ENCODE data around the gene ELL. TPM values are rescaled to one million over a fixed set of nuclear protein-coding genes. Genes with fewer than 3 reads are reported as not detected.

The ELL gene
- total RNA-seq = 10 to 100 TPM; 61.1 to 64.3 (median 63.8) TPM
- 13.9 TPM for total RNA-seq (2013)

GRCh38 chr19:18521692-18522123 is at the start of gene ELL:
ELL (minus strand) TSS chr19:18522070; CDS start chr19:18522055, 15 bp downstream.
- H3K27me3 Mint-ChIP-seq (ENCODE audit: low read depth in 2 of 2) = no peaks in the 10 kb centered on the region
- TF ChIP-seq, protein P1, sequence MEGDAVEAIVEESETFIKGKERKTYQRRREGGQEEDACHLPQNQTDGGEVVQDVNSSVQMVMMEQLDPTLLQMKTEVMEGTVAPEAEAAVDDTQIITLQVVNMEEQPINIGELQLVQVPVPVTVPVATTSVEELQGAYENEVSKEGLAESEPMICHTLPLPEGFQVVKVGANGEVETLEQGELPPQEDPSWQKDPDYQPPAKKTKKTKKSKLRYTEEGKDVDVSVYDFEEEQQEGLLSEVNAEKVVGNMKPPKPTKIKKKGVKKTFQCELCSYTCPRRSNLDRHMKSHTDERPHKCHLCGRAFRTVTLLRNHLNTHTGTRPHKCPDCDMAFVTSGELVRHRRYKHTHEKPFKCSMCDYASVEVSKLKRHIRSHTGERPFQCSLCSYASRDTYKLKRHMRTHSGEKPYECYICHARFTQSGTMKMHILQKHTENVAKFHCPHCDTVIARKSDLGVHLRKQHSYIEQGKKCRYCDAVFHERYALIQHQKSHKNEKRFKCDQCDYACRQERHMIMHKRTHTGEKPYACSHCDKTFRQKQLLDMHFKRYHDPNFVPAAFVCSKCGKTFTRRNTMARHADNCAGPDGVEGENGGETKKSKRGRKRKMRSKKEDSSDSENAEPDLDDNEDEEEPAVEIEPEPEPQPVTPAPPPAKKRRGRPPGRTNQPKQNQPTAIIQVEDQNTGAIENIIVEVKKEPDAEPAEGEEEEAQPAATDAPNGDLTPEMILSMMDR (IDR thresholded peaks at IDR 0.05) = peak; percentile 9
- peak within 1 kb of the TSS; percentile 92 to 98 for H3K27ac Mint-ChIP-seq
- Histone ChIP-seq H3K4me3 (ENCODE audit: low read length) (peak within 1 kb of the TSS; percentile 96), H3K4me1 (ENCODE audit: control insufficient read depth, insufficient read depth, low read length) (peaks cover 38% of the 10 kb centered on the region), H3K27me3 (ENCODE audit: control insufficient read depth, insufficient read depth, low read length) (no peaks in the 10 kb centered on the region), H3K27ac (ENCODE audit: low read length) (peak within 1 kb of the TSS; percentile 98), H3K36me3 (ENCODE audit: control insufficient read depth, insufficient read depth, low read length) (no peaks in the 10 kb centered on the region), H3K9me3 (ENCODE audit: control insufficient read depth, insufficient read depth, low read length) (no peaks in the 10 kb centered on the region)
- H3K9me3 Mint-ChIP-seq = no peaks in the 10 kb centered on the region
- peaks cover 24 to 25% of the 10 kb centered on the region in 2 donors for H3K4me1 Mint-ChIP-seq
- DNase-seq (no peak), ATAC-seq (peak in 2 of 3 donors; percentile 0 to 1)
- H3K4me3 Mint-ChIP-seq = peak within 1 kb of the TSS; percentile 91
- under 1% methylated on average over 52 of the region's 52 CpGs for WGBS (ENCODE audit: insufficient coverage)
- intact Hi-C loops (cut with micrococcal nuclease) = loop anchor here (1.0 to 5.0 kb wide), 7 partner anchors 25 to 311 kb away; partner anchors contain the start of genes KLHL26, KXD1, REX1BD and UBA52
- no peaks in the 10 kb centered on the region for H3K36me3 Mint-ChIP-seq

- no peaks in the 10 kb centered on the region for H3K27me3 Mint-ChIP-seq (ENCODE audit: low read depth in 2 of 2)
These were observed 46.5 kb upstream of the ELL start for GRCh38 chr19:18568367-18568766.

DNA sequence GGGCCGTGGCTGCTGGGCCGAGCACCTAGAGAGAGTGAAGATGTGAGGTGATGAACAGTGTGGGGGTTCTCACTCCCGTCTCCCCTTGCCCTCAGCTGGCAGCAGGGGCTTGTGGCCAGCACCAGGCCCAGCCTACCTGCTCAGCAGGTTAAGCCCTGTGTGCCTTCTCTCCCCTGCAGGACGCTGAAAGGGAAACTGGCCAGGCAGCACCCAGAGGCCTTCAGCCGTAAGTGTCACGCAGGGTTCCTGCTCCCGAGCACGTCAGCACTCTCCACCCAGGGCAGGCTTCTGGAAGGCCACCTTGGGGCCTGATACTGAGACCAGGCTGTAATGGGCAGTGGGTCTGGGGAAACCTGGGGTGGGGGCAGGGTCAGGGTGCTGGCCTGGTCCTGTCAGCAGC is 45.1 kb upstream of the ELL start:
- no peaks in the 10 kb centered on the region for H3K9me3 ChIP-seq (ENCODE audit: control insufficient read depth, insufficient read depth, low read length)
- H3K36me3 ChIP-seq (ENCODE audit: control insufficient read depth, insufficient read depth, low read length) = peaks cover 62% of the 10 kb centered on the region
- no peaks in the 10 kb centered on the region for H3K27me3 ChIP-seq (ENCODE audit: control insufficient read depth, insufficient read depth, low read length)
- peaks cover 9% of the 10 kb centered on the region for H3K4me1 ChIP-seq (ENCODE audit: control insufficient read depth, insufficient read depth, low read length)
- no peak for ATAC-seq
- no peak overlapping the region for H3K4me3 Mint-ChIP-seq
- H3K36me3 Mint-ChIP-seq = no peaks in the 10 kb centered on the region
- H3K27ac ChIP-seq (ENCODE audit: low read length) = no peak overlapping the region
- H3K27ac Mint-ChIP-seq = no peak overlapping the region
- no peak for DNase-seq
- intact Hi-C loops (cut with micrococcal nuclease) = no loop called here
- H3K9me3 Mint-ChIP-seq = no peaks in the 10 kb centered on the region
- H3K4me3 ChIP-seq (ENCODE audit: low read length) = no peak overlapping the region
- 98% methylated on average over 8 of the region's 8 CpGs for WGBS (ENCODE audit: insufficient coverage)
- peaks cover 9% of the 10 kb centered on the region in 2 donors for H3K4me1 Mint-ChIP-seq
- H3K27me3 Mint-ChIP-seq (ENCODE audit: low read depth in 2 of 2) = no peaks in the 10 kb centered on the region
- TF ChIP-seq, protein P1 (IDR thresholded peaks at IDR 0.05) = no peak

More at GRCh38 chr19:18568367-18568766, 46.5 kb upstream of the ELL start:
- no peak overlapping the region for H3K27ac ChIP-seq (ENCODE audit: low read length)
- WGBS (ENCODE audit: insufficient coverage) = 98% methylated on average over 15 of the region's 15 CpGs
- H3K9me3 ChIP-seq (ENCODE audit: control insufficient read depth, insufficient read depth, low read length) = no peaks in the 10 kb centered on the region
- TF ChIP-seq, protein P1 (IDR thresholded peaks at IDR 0.05) = no peak
- Mint-ChIP-seq H3K36me3 (no peaks in the 10 kb centered on the region), H3K27ac (no peak overlapping the region), H3K4me3 (no peak overlapping the region), H3K4me1 (peaks cover 19 to 21% of the 10 kb centered on the region in 2 donors), H3K9me3 (no peaks in the 10 kb centered on the region)
- ATAC-seq = no peak
- no peaks in the 10 kb centered on the region for H3K27me3 ChIP-seq (ENCODE audit: control insufficient read depth, insufficient read depth, low read length)
- DNase-seq = no peak
- peaks cover 23% of the 10 kb centered on the region for H3K4me1 ChIP-seq (ENCODE audit: control insufficient read depth, insufficient read depth, low read length)
- no peak overlapping the region for H3K4me3 ChIP-seq (ENCODE audit: low read length)
- intact Hi-C loops (cut with micrococcal nuclease) = no loop called here
- peaks cover 56% of the 10 kb centered on the region for H3K36me3 ChIP-seq (ENCODE audit: control insufficient read depth, insufficient read depth, low read length)

GRCh38 chr19:18562086-18562485 is 40.2 kb upstream of the ELL start:
- Mint-ChIP-seq H3K9me3 (no peaks in the 10 kb centered on the region), H3K27me3 (ENCODE audit: low read depth in 2 of 2) (no peaks in the 10 kb centered on the region), H3K4me1 (peaks cover 8 to 21% of the 10 kb centered on the region in 2 donors), H3K27ac (no peak overlapping the region), H3K4me3 (no peak overlapping the region), H3K36me3 (no peaks in the 10 kb centered on the region)
- Histone ChIP-seq H3K9me3 (ENCODE audit: control insufficient read depth, insufficient read depth, low read length) (no peaks in the 10 kb centered on the region), H3K4me1 (ENCODE audit: control insufficient read depth, insufficient read depth, low read length) (peaks cover 18% of the 10 kb centered on the region), H3K27me3 (ENCODE audit: control insufficient read depth, insufficient read depth, low read length) (no peaks in the 10 kb centered on the region), H3K36me3 (ENCODE audit: control insufficient read depth, insufficient read depth, low read length) (peaks cover 44% of the 10 kb centered on the region), H3K4me3 (ENCODE audit: low read length) (no peak overlapping the region), H3K27ac (ENCODE audit: low read length) (no peak overlapping the region)
- TF ChIP-seq, protein P1 (IDR thresholded peaks at IDR 0.05) = no peak
- intact Hi-C loops (cut with micrococcal nuclease) = no loop called here
- DNase-seq (no peak), ATAC-seq (no peak)
- WGBS (ENCODE audit: insufficient coverage) = 97% methylated on average over 14 of the region's 14 CpGs

All from natural killer cell (primary cell).